ENCODE data around the gene CHTF18. TPM values are rescaled to one million over a fixed set of nuclear protein-coding genes. Genes with fewer than 3 reads are reported as not detected.
A peak's percentile ranks its signal among the peaks of the same experiment; 100 is the strongest.

CHTF18 gene
- total and polyA plus RNA-seq, 10 of the 15 experiments (the other 5 are each of a cell fraction or from before 2014, with no cell fraction given): 1.6 to 87.8 (median 19.4) TPM

DNA sequence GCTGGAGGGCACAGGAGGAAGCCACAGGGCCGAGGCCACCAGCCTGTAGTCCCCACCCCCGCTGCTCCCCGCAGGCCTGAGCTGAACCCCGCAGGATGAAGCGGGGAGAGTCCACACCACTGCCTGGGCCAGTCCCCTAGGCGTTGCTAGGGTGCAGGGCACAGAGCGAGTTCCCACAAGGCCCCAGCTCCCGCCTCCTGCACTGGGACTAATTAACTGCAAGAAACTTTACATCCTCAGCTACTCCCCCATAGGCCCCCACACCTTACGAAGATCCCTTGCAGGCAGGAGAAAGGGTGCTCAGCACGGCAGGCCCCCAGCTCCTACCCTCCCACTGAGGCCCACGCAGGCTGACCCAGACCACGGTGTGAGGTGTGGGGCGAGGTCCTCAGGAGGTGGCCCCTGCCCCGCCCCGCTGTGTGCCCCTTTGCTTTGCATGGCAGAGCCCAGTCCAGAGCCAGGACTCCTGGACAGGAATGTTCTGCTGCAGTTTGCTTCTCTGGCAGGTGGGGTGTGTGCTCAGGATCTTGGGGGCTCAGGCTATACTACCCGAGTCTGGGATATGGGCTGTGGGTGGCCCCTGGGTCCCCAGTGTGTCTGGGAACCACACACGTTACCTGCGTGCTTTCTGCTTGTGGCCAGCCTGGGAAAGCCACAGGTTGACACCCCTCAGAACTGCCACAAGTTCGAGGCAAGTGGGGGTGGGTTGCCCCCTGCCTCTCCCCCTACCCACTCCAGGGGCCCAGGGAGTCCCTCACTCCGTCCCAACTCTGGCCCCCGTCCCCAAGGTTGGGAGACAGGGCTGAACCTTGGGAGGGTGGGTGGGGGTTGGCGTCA, 10.9 kb downstream of the CHTF18 start:
- peaks cover 0 to 2% of the 10 kb centered on the region in 2 experiments; a peak in 3 of 4 replicates for H3K27me3 ChIP-seq (replicated peaks in 1 of 2; ENCODE audit: control insufficient read depth in 2 of 2, insufficient read depth in 2 of 2, low read length in 1 of 2)
- no peaks in the 10 kb centered on the region for H3K4me1 ChIP-seq (ENCODE audit: control insufficient read depth, insufficient read depth, low read length)
- no peak overlapping the region for H3K27ac ChIP-seq (ENCODE audit: control insufficient read depth, insufficient read depth)
- 22% methylated on average over 18 of the region's 22 CpGs for WGBS (ENCODE audit: insufficient coverage, insufficient replicate concordance, low lambda C conversion rate, missing lambda C conversion rate)
- TF ChIP-seq, protein P1, sequence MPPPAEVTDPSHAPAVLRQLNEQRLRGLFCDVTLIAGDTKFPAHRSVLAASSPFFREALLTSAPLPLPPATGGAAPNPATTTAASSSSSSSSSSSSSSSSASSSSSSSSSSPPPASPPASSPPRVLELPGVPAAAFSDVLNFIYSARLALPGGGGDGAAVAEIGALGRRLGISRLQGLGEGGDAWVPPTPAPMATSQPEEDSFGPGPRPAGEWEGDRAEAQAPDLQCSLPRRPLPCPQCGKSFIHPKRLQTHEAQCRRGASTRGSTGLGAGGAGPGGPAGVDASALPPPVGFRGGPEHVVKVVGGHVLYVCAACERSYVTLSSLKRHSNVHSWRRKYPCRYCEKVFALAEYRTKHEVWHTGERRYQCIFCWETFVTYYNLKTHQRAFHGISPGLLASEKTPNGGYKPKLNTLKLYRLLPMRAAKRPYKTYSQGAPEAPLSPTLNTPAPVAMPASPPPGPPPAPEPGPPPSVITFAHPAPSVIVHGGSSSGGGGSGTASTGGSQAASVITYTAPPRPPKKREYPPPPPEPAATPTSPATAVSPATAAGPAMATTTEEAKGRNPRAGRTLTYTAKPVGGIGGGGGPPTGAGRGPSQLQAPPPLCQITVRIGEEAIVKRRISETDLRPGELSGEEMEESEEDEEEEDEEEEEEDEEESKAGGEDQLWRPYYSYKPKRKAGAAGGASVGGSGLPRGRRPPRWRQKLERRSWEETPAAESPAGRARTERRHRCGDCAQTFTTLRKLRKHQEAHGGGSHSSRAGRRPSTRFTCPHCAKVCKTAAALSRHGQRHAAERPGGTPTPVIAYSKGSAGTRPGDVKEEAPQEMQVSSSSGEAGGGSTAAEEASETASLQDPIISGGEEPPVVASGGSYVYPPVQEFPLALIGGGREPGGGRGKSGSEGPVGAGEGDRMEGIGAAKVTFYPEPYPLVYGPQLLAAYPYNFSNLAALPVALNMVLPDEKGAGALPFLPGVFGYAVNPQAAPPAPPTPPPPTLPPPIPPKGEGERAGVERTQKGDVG (CRISPR knock-in tag; IDR thresholded peaks at IDR 0.05): no peak
- TF ChIP-seq HDAC2 (IDR thresholded peaks at IDR 0.05): no peak
- TF ChIP-seq ZZZ3 (IDR thresholded peaks at IDR 0.05; ENCODE audit: control insufficient read depth, insufficient read length, low read depth): no peak
- no peak for TF ChIP-seq MYC (IDR thresholded peaks at IDR 0.05; ENCODE audit: insufficient read depth, insufficient read length, insufficient replicate concordance, low read length, severe bottlenecking)
- TF ChIP-seq, protein P2, sequence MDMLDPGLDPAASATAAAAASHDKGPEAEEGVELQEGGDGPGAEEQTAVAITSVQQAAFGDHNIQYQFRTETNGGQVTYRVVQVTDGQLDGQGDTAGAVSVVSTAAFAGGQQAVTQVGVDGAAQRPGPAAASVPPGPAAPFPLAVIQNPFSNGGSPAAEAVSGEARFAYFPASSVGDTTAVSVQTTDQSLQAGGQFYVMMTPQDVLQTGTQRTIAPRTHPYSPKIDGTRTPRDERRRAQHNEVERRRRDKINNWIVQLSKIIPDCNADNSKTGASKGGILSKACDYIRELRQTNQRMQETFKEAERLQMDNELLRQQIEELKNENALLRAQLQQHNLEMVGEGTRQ (IDR thresholded peaks at IDR 0.05; ENCODE audit: borderline replicate concordance, low read depth, low read length): no peak
- TF ChIP-seq, protein P3, sequence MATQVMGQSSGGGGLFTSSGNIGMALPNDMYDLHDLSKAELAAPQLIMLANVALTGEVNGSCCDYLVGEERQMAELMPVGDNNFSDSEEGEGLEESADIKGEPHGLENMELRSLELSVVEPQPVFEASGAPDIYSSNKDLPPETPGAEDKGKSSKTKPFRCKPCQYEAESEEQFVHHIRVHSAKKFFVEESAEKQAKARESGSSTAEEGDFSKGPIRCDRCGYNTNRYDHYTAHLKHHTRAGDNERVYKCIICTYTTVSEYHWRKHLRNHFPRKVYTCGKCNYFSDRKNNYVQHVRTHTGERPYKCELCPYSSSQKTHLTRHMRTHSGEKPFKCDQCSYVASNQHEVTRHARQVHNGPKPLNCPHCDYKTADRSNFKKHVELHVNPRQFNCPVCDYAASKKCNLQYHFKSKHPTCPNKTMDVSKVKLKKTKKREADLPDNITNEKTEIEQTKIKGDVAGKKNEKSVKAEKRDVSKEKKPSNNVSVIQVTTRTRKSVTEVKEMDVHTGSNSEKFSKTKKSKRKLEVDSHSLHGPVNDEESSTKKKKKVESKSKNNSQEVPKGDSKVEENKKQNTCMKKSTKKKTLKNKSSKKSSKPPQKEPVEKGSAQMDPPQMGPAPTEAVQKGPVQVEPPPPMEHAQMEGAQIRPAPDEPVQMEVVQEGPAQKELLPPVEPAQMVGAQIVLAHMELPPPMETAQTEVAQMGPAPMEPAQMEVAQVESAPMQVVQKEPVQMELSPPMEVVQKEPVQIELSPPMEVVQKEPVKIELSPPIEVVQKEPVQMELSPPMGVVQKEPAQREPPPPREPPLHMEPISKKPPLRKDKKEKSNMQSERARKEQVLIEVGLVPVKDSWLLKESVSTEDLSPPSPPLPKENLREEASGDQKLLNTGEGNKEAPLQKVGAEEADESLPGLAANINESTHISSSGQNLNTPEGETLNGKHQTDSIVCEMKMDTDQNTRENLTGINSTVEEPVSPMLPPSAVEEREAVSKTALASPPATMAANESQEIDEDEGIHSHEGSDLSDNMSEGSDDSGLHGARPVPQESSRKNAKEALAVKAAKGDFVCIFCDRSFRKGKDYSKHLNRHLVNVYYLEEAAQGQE (IDR thresholded peaks at IDR 0.05; ENCODE audit: low read depth, low read length): no peak
- TF ChIP-seq GATAD2B (conservative IDR thresholded peaks at IDR 0.05; ENCODE audit: low read depth): no peak
- no peak for TF ChIP-seq CBFB (IDR thresholded peaks at IDR 0.05; ENCODE audit: low read depth)
- no peak for TF ChIP-seq RBBP5 (conservative IDR thresholded peaks at IDR 0.05)
- TF ChIP-seq, protein P4, sequence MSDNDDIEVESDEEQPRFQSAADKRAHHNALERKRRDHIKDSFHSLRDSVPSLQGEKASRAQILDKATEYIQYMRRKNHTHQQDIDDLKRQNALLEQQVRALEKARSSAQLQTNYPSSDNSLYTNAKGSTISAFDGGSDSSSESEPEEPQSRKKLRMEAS (IDR thresholded peaks at IDR 0.05; ENCODE audit: low read depth, low read length): no peak
- TF ChIP-seq, protein P5, sequence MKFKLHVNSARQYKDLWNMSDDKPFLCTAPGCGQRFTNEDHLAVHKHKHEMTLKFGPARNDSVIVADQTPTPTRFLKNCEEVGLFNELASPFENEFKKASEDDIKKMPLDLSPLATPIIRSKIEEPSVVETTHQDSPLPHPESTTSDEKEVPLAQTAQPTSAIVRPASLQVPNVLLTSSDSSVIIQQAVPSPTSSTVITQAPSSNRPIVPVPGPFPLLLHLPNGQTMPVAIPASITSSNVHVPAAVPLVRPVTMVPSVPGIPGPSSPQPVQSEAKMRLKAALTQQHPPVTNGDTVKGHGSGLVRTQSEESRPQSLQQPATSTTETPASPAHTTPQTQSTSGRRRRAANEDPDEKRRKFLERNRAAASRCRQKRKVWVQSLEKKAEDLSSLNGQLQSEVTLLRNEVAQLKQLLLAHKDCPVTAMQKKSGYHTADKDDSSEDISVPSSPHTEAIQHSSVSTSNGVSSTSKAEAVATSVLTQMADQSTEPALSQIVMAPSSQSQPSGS (IDR thresholded peaks at IDR 0.05; ENCODE audit: low read length): no peak
- no peak for TF ChIP-seq NRF1 (conservative IDR thresholded peaks at IDR 0.05; ENCODE audit: low read depth, low read length)
- TF ChIP-seq KLF5 (IDR thresholded peaks at IDR 0.05; ENCODE audit: partially characterized antibody): no peak
- TF ChIP-seq SMAD1 (IDR thresholded peaks at IDR 0.05; ENCODE audit: low read depth, partially characterized antibody): no peak
- no peak for FAIRE-seq
- no peaks in the 10 kb centered on the region for H3K9me3 ChIP-seq (replicated peaks; ENCODE audit: control insufficient read depth, insufficient read depth, low read length)
- in situ Hi-C loops (cut with MboI) (no loop called here), intact Hi-C loops (cut with micrococcal nuclease; ENCODE audit: unreplicated experiment) (no loop called here)
- H3K36me3 ChIP-seq (ENCODE audit: control insufficient read depth in 2 of 2, insufficient read depth in 2 of 2, low read length in 1 of 2): no peaks in the 10 kb centered on the region; a peak in 2 of 4 replicates
- CTCF ChIA-PET: no interaction called here
- H2AFZ ChIP-seq (ENCODE audit: control insufficient read depth, low read depth, low read length): no peak overlapping the region
- no peak overlapping the region for H3K4me2 ChIP-seq (ENCODE audit: control insufficient read depth, insufficient read depth)
- RAD21 ChIA-PET (ENCODE audit: unreplicated experiment): no interaction called here
- H3K9ac ChIP-seq (ENCODE audit: control insufficient read depth, insufficient read depth, low read length): no peak overlapping the region
- H4K20me1 ChIP-seq (ENCODE audit: control insufficient read depth, insufficient read depth): no peaks in the 10 kb centered on the region
- DNase-seq (ENCODE audit: low read depth, low spot score): no peak
- no peak overlapping the region for H3K4me3 ChIP-seq
- H3K79me2 ChIP-seq (ENCODE audit: control insufficient read depth, insufficient read depth, low read length): no peaks in the 10 kb centered on the region
- SMC1A ChIA-PET (ENCODE audit: uncharacterized antibody, unreplicated experiment): no interaction called here
- no TSS peak for BruUV-seq (replicated peaks)
- POLR2A ChIA-PET: no interaction called here
- peak; percentile 32 for ATAC-seq

Measured in GM12878 (cell line).